Endothelial cell of umbilical vein (primary cell): Measurements from ENCODE around the gene RBBP5. TPM values are rescaled to one million over a fixed set of nuclear protein-coding genes. Genes with fewer than 3 reads are reported as not detected.

Source experiments
- BruUV-seq: library from RNA; stranded (reverse); fragments of 400-500 nt; replicated peaks from 2 replicates; lab custom pipeline; 2021; lab: Mats Ljungman, UMichigan
- CTCF ChIA-PET: fragments of 300-600, 350-600 bp; sonication (Branson Sonifier 250); formaldehyde crosslinking; loops from one replicate; lab custom pipeline; 2021; ENCODE audit warnings: antibody characterized with exemption, inconsistent platforms; lab: Charles Lee
- POLR2A ChIA-PET: fragments of 300-600, 350-600 bp; sonication (Branson Sonifier 250); formaldehyde crosslinking; loops from one replicate; lab custom pipeline; 2021; ENCODE audit warnings: antibody characterized with exemption, inconsistent platforms; lab: Charles Lee
- DNase-seq: peaks from one replicate; pipeline ENCODE4 v3.0.0-alpha.2; 2011; ENCODE audit warnings: low read depth, low spot score
- FAIRE-seq: peaks from 2 replicates; lab custom pipeline; 2011; peaks lifted over from hg19 to GRCh38; lab: Jason Lieb, UNC
- H2AFZ ChIP-seq: 2 replicates; pipeline ENCODE4 v1.6.0; 2012; ENCODE audit warnings: low read depth, low read length, control low read depth, inconsistent platforms
- H3K27ac ChIP-seq: 2 replicates; pipeline ENCODE4 v1.5.1; 2011; ENCODE audit warnings: low read depth, mild to moderate bottlenecking, control low read depth, low read length, moderate library complexity; ENCODE audit not compliant: insufficient read depth
- H3K27me3 ChIP-seq, 2 experiments: 2 replicates each; pipeline versions ENCODE4 v1.6.0 to v1.6.1; 2011; ENCODE audit warnings: low read length in 2 of 2, mixed read lengths in 1 of 2; ENCODE audit not compliant: control insufficient read depth in 2 of 2, insufficient read depth in 2 of 2
- H3K36me3 ChIP-seq, 2 experiments: 2 replicates in 1 of 2; 3 replicates in 1 of 2; pipeline ENCODE4 v1.5.1; 2011; ENCODE audit warnings: low read length in 2 of 2, mild to moderate bottlenecking in 1 of 2, moderate library complexity in 1 of 2; ENCODE audit not compliant: control insufficient read depth in 2 of 2, insufficient read depth in 2 of 2; ENCODE audit errors: extremely low read depth in 1 of 2
- H3K4me1 ChIP-seq: 3 replicates; pipeline ENCODE4 v1.5.1; 2011; ENCODE audit warnings: mild to moderate bottlenecking, low read length; ENCODE audit not compliant: control insufficient read depth, insufficient read depth; ENCODE audit errors: extremely low read depth
- H3K4me2 ChIP-seq: 2 replicates; pipeline ENCODE4 v1.6.1; 2011; ENCODE audit warnings: low read length, control low read depth, mixed read lengths; ENCODE audit not compliant: insufficient read depth
- H3K4me3 ChIP-seq, 3 experiments: fragments of 200-600 bp in 1 of 3; sonication (generic), shearing (Covaris generic) in 1 of 3; replicated peaks in 1 of 3; 2 replicates each; pipeline ENCODE4 v1.5.1; 2011 to 2016; ENCODE audit warnings: control low read depth in 3 of 3, low read length in 3 of 3, mild to moderate bottlenecking in 2 of 3, inconsistent platforms in 1 of 3, low read depth in 1 of 3, moderate library complexity in 1 of 3; ENCODE audit not compliant: insufficient read depth in 1 of 3
- H3K79me2 ChIP-seq: 2 replicates; pipeline ENCODE4 v1.6.0; 2012; ENCODE audit warnings: low read length, inconsistent platforms; ENCODE audit not compliant: control insufficient read depth, insufficient read depth
- H3K9ac ChIP-seq: replicated peaks from 2 replicates; pipeline ENCODE3; 2011; ENCODE audit warnings: low read length, control low read depth; ENCODE audit not compliant: insufficient read depth; ENCODE audit errors: extremely low read depth
- H3K9me1 ChIP-seq: replicated peaks from 3 replicates; pipeline ENCODE4 v1.6.0; 2011; ENCODE audit warnings: mild to moderate bottlenecking, low read length; ENCODE audit not compliant: control insufficient read depth, insufficient read depth; ENCODE audit errors: extremely low read depth
- H3K9me3 ChIP-seq: replicated peaks from 2 replicates; pipeline ENCODE4 v1.5.1; 2012; ENCODE audit warnings: low read length, inconsistent platforms; ENCODE audit not compliant: control insufficient read depth, insufficient read depth
- H4K20me1 ChIP-seq: replicated peaks from 2 replicates; pipeline ENCODE3; 2011; ENCODE audit warnings: mild to moderate bottlenecking, low read length; ENCODE audit not compliant: control insufficient read depth, insufficient read depth; ENCODE audit errors: extremely low read depth
- EZH2 ChIP-seq: IDR thresholded peaks from 2 replicates; pipeline ENCODE4 v1.6.1; 2012; ENCODE audit warnings: borderline replicate concordance, low read depth, mild to moderate bottlenecking, moderate library complexity, low read length, inconsistent platforms; ENCODE audit not compliant: severe bottlenecking
- FOS ChIP-seq: IDR thresholded peaks from 2 replicates; pipeline ENCODE4 v1.6.1; 2011; ENCODE audit warnings: mild to moderate bottlenecking, low read length, moderate library complexity, borderline replicate concordance; ENCODE audit not compliant: insufficient read depth
- GATA2 ChIP-seq: IDR thresholded peaks from 2 replicates; pipeline ENCODE4 v1.7.0; 2011; ENCODE audit warnings: low read depth, mild to moderate bottlenecking, moderate library complexity, mixed read lengths, low read length; ENCODE audit not compliant: insufficient read length, insufficient read depth
- JUN ChIP-seq: IDR thresholded peaks from 2 replicates; pipeline ENCODE4 v1.6.1; 2011; ENCODE audit warnings: borderline replicate concordance, low read depth; ENCODE audit not compliant: insufficient read length, insufficient read depth
- MYC ChIP-seq: IDR thresholded peaks from one replicate; pipeline ENCODE4 v1.6.1; 2011; ENCODE audit warnings: mild to moderate bottlenecking, low read depth, low read length
- POLR2A ChIP-seq: IDR thresholded peaks from 2 replicates; pipeline ENCODE4 v1.6.1; 2012; ENCODE audit warnings: low read depth, mild to moderate bottlenecking, control low read depth, low read length
- POLR2AphosphoS5 ChIP-seq: IDR thresholded peaks from 2 replicates; pipeline ENCODE4 v1.6.1; 2012; ENCODE audit warnings: low read depth, mild to moderate bottlenecking, control low read depth, low read length, moderate library complexity; ENCODE audit not compliant: insufficient read depth
- dilution Hi-C: fragments of 300-500 bp; cut with MboI; formaldehyde crosslinking; loops from one replicate; pipeline ENCODE4 v1.15.0; 2019; ENCODE audit warnings: low sequenced_read_pairs; ENCODE audit not compliant: extremely low pct_ligation_motif_present
- intact Hi-C: fragments of 100-400 bp; cut with micrococcal nuclease; formaldehyde crosslinking; loops from one replicate; pipeline ENCODE4 v1.10.0; 2022
- polyA plus RNA-seq, 4 experiments: library from polyadenylated mRNA; depleted of rRNA in 3 of 4; stranded (reverse) in 3 of 4; unstranded in 1 of 4; fragments of >200 nt; gene quantifications; 2 replicates each; pipeline versions ENCODE4 v1.2.1 to v1.2.3, GENCODE V29; 2011 to 2012; ENCODE audit warnings: missing spikeins in 1 of 4
- total RNA-seq: library from RNA; stranded (reverse); gene quantifications from 2 replicates; pipeline ENCODE4 v1.2.3, GENCODE V29; 2021
- TF ChIP-seq, protein P1 (sequence below): IDR thresholded peaks from 2 replicates; pipeline ENCODE4 v1.6.1; 2011; ENCODE audit not compliant: insufficient read depth, insufficient read length
- TF ChIP-seq, protein P2 (sequence below), 2 donors: IDR thresholded peaks; 1 replicate in 1 of 2; 2 replicates in 1 of 2; pipeline ENCODE4 v1.5.1; 2011; ENCODE audit warnings: low read length in 2 of 2, mild to moderate bottlenecking in 2 of 2, moderate library complexity in 2 of 2, control low read depth in 1 of 2, inconsistent platforms in 1 of 2, low read depth in 1 of 2; ENCODE audit not compliant: insufficient read depth in 1 of 2; ENCODE audit errors: extremely low read depth in 1 of 2

RBBP5 gene
- total and polyA plus RNA-seq, 2 donors (not counting 3 experiments of a cell fraction or from before 2014, with no cell fraction given) = 5.8 to 14.2 TPM

DNA sequence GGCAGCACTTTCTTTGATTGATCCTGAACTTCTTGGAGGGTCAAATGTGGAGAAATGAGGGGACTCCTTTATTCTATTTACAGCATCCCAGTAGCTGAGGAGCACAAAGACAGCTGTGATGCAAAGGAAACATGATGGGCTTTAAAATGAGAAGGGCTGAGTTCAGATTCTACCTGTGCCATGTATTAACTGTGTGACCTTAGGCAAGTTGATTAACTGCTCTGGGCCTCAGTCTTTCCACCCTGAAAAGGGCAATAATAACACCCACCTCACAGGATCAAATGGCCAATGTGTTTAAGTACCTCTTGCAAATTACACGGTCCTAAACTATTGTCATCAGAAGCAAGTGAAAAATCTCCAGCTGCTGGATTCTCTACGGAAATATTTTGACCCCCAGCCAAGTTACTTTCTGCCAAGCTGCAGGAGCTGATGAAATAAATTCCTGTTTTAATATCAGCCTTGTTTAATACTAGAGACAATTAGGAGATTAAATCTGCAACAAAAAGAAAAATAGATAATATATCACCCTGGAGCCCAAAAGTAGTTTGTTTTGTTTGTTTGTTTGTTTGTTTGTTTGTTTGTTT is 53.2 kb downstream of the RBBP5 start:
- Histone ChIP-seq H3K9me1 (no peaks in the 10 kb centered on the region), H3K4me3 (no peak overlapping the region), H3K36me3 (no peaks in the 10 kb centered on the region), H3K4me1 (no peaks in the 10 kb centered on the region), H3K79me2 (no peaks in the 10 kb centered on the region), H3K9me3 (no peaks in the 10 kb centered on the region), H3K9ac (no peak overlapping the region), H3K27me3 (no peaks in the 10 kb centered on the region), H3K4me2 (no peak overlapping the region), H2AFZ (no peak overlapping the region), H4K20me1 (no peaks in the 10 kb centered on the region), H3K27ac (no peak overlapping the region)
- DNase-seq (no peak), FAIRE-seq (no peak)
- intact Hi-C loops = no loop called here
- ChIA-PET CTCF (interaction anchor here (1.1 to 1.2 kb wide), 2 partner anchors 185 to 262 kb away, joined by 3 read pairs; no protein-coding TSS in a partner anchor), POLR2A (no interaction called here)
- dilution Hi-C loops = no loop called here
- TF ChIP-seq GATA2 (no peak), POLR2A (no peak)
- BruUV-seq = no TSS peak

DNA sequence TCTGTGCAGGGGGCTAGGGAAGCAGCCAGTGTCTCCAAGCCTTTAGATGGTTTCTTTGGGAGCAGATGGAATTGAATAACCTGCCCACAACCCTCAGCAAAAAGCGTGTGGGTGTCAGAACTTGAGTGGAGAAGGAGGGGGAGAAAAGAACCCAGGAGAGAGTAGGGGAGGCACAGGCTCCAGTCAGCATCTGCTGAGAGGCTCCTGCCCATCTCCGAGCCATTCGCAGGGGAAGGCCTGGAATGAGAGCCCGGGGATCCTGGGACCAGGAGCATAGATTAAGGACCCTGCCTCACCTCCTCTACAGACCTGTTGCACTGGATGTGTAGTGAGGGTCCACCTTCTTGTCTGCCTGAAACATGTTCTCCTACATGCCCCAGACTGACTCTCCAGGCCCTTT is 53.8 kb downstream of the RBBP5 start:
- CTCF ChIA-PET = interaction anchor here (1.2 to 2.2 kb wide), 2 partner anchors 188 to 261 kb away, joined by 3 to 9 read pairs; no protein-coding TSS in a partner anchor
- intact Hi-C loops = no loop called here
- H3K27me3 ChIP-seq = no peaks in the 10 kb centered on the region
- POLR2A ChIA-PET = no interaction called here
- no peak for TF ChIP-seq JUN
- TF ChIP-seq, protein P1, sequence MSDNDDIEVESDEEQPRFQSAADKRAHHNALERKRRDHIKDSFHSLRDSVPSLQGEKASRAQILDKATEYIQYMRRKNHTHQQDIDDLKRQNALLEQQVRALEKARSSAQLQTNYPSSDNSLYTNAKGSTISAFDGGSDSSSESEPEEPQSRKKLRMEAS = no peak
- TF ChIP-seq, protein P2, sequence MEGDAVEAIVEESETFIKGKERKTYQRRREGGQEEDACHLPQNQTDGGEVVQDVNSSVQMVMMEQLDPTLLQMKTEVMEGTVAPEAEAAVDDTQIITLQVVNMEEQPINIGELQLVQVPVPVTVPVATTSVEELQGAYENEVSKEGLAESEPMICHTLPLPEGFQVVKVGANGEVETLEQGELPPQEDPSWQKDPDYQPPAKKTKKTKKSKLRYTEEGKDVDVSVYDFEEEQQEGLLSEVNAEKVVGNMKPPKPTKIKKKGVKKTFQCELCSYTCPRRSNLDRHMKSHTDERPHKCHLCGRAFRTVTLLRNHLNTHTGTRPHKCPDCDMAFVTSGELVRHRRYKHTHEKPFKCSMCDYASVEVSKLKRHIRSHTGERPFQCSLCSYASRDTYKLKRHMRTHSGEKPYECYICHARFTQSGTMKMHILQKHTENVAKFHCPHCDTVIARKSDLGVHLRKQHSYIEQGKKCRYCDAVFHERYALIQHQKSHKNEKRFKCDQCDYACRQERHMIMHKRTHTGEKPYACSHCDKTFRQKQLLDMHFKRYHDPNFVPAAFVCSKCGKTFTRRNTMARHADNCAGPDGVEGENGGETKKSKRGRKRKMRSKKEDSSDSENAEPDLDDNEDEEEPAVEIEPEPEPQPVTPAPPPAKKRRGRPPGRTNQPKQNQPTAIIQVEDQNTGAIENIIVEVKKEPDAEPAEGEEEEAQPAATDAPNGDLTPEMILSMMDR (IDR thresholded peaks at IDR 0.05; ENCODE audit: extremely low read depth in 1 of 2, insufficient read depth in 1 of 2, low read depth in 1 of 2, low read length in 2 of 2) = no peak
- TF ChIP-seq FOS = no peak
- TF ChIP-seq EZH2 = no peak
- TF ChIP-seq GATA2 = no peak
- TF ChIP-seq MYC = no peak
- no peak for TF ChIP-seq POLR2AphosphoS5
- TF ChIP-seq POLR2A = no peak
- no peak overlapping the region for H3K4me3 ChIP-seq
- no peaks in the 10 kb centered on the region for H3K4me1 ChIP-seq
- no peak overlapping the region for H3K27ac ChIP-seq
- H3K9me1 ChIP-seq = no peaks in the 10 kb centered on the region
- no peak overlapping the region for H3K4me2 ChIP-seq
- no peak overlapping the region for H3K9ac ChIP-seq
- H2AFZ ChIP-seq = no peak overlapping the region
- no peak for DNase-seq
- no peak for FAIRE-seq
- no peaks in the 10 kb centered on the region for H3K9me3 ChIP-seq
- BruUV-seq = no TSS peak
- H3K79me2 ChIP-seq = no peaks in the 10 kb centered on the region
- H4K20me1 ChIP-seq = no peaks in the 10 kb centered on the region
- dilution Hi-C loops = no loop called here
- H3K36me3 ChIP-seq = no peaks in the 10 kb centered on the region
